Stomach (tissue), 9 donors: Measurements from ENCODE around the gene CCDC74A. TPM values are rescaled to one million over a fixed set of nuclear protein-coding genes. Genes with fewer than 3 reads are reported as not detected.
"Not testable (repeated sequence)": the region's sequence is repeated elsewhere in the genome, so short reads cannot be mapped to it uniquely, and the experiment has no call there.

ENCODE experiments used
- DNase-seq, 2 donors: peaks; one replicate each; pipeline versions ENCODE4 v3.0.0 to v3.0.0-alpha.2; 2013 to 2019
- H3K27ac ChIP-seq, 5 donors: fragments of 200-600 bp in 4 of 5; sonication (generic) in 4 of 5; one replicate each; pipeline ENCODE4 v1.5.1; 2013 to 2019; ENCODE audit warnings: mild to moderate bottlenecking in 1 of 5, moderate library complexity in 1 of 5
- H3K27me3 ChIP-seq, 3 donors: fragments of 200-600 bp; sonication (generic); one replicate each; pipeline ENCODE4 v1.5.1; 2017 to 2019; ENCODE audit warnings: mixed run types in 1 of 3
- H3K36me3 ChIP-seq, 4 donors: fragments of 200-600 bp; sonication (generic); 1 replicate in 3 of 4; 2 replicates in 1 of 4; pipeline ENCODE4 v1.5.1; 2016 to 2019
- H3K4me1 ChIP-seq, 4 donors: fragments of 200-600 bp; sonication (generic); one replicate each; pipeline ENCODE4 v1.5.1; 2016 to 2019
- H3K4me3 ChIP-seq, 4 donors: fragments of 200-600 bp; sonication (generic) in 3 of 4; one replicate each; pipeline ENCODE4 v1.5.1; 2016 to 2019; ENCODE audit warnings: mild to moderate bottlenecking in 1 of 4
- H3K9me3 ChIP-seq, 4 donors: fragments of 200-600 bp; sonication (generic); one replicate each; pipeline ENCODE4 v1.5.1; 2016 to 2019
- EP300 ChIP-seq: sonication (generic); formaldehyde crosslinking; IDR thresholded peaks from one replicate; pipeline ENCODE4 v1.6.1; 2017; ENCODE audit warnings: antibody characterized with exemption
- POLR2A ChIP-seq, 4 donors: fragments of 450-650 bp; IDR thresholded peaks; one replicate each; pipeline ENCODE4 v1.6.1; 2016; ENCODE audit warnings: antibody characterized with exemption in 4 of 4, control low read depth in 2 of 4, mild to moderate bottlenecking in 1 of 4, moderate library complexity in 1 of 4
- POLR2AphosphoS5 ChIP-seq, 3 donors: sonication (generic); formaldehyde crosslinking; IDR thresholded peaks; one replicate each; pipeline ENCODE4 v1.6.1; 2016; ENCODE audit warnings: antibody characterized with exemption in 3 of 3
- WGBS, 5 donors: extraction: QIAGEN DNeasy Blood & Tissue Kit in 3 of 5; methylation state at CpG; one replicate each; pipeline versions ENCODE4 v1.1.5 to v1.1.7; 2013 to 2018; 5-methylcytosine and 5-hydroxymethylcytosine counted together
- intact Hi-C: fragments of 100-400 bp; cut with DNase I; formaldehyde crosslinking; loops from one replicate; pipeline ENCODE4 v1.15.1; 2023; ENCODE audit warnings: low total_unique reads
- polyA plus RNA-seq, 3 donors: library from polyadenylated mRNA; stranded (reverse); fragments of 200-250 nt; gene quantifications; one replicate each; pipeline ENCODE4 v1.2.3, GENCODE V29; 2013
- total RNA-seq, 5 donors: library from RNA; depleted of rRNA; stranded (reverse); fragments of >200 nt; gene quantifications; one replicate each; pipeline versions ENCODE4 v1.1.0 to v1.2.3, GENCODE V29; 2014 to 2016
- TF ChIP-seq, protein P1 (sequence below), 7 experiments: fragments of 450-650 bp in 4 of 7; fragments of 200-600 bp in 3 of 7; sonication (generic) in 3 of 7; IDR thresholded peaks; one replicate each; pipeline ENCODE4 v1.5.1; 2016 to 2019; ENCODE audit warnings: antibody characterized with exemption in 7 of 7, control low read depth in 2 of 7, mild to moderate bottlenecking in 1 of 7
- donor health status: healthy with polysubstance abuse.
- donor health status: Bipolar disorder and iron deficiency.
- donor health status: healthy.

Gene CCDC74A
- total and polyA plus RNA-seq, 8 donors: 0.45 to 7.3 (median 3.7) TPM; not detected in 1

GRCh38 chr2:131535526-131535925, 7.8 kb downstream of the CCDC74A start:
- intact Hi-C loops: no loop called here
- H3K27me3 ChIP-seq: no peaks in the 10 kb centered on the region
- no peaks in the 10 kb centered on the region for H3K4me1 ChIP-seq
- H3K36me3 ChIP-seq: no peaks in the 10 kb centered on the region
- H3K4me3 ChIP-seq: no peak overlapping the region
- no peak for DNase-seq
- no peaks in the 10 kb centered on the region for H3K9me3 ChIP-seq
- WGBS, 5 donors: 55 to 72% (median 59%) methylated on average over 4 of the region's 4 CpGs; no CpG with 5 or more reads in 1 of the 5 donors
- no peak for TF ChIP-seq EP300
- TF ChIP-seq POLR2A (IDR thresholded peaks at IDR 0.05): no peak
- no peak for TF ChIP-seq POLR2AphosphoS5 (IDR thresholded peaks at IDR 0.05)
- TF ChIP-seq, protein P1, sequence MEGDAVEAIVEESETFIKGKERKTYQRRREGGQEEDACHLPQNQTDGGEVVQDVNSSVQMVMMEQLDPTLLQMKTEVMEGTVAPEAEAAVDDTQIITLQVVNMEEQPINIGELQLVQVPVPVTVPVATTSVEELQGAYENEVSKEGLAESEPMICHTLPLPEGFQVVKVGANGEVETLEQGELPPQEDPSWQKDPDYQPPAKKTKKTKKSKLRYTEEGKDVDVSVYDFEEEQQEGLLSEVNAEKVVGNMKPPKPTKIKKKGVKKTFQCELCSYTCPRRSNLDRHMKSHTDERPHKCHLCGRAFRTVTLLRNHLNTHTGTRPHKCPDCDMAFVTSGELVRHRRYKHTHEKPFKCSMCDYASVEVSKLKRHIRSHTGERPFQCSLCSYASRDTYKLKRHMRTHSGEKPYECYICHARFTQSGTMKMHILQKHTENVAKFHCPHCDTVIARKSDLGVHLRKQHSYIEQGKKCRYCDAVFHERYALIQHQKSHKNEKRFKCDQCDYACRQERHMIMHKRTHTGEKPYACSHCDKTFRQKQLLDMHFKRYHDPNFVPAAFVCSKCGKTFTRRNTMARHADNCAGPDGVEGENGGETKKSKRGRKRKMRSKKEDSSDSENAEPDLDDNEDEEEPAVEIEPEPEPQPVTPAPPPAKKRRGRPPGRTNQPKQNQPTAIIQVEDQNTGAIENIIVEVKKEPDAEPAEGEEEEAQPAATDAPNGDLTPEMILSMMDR (IDR thresholded peaks at IDR 0.05): no peak
- H3K27ac ChIP-seq: no peak overlapping the region

DNA sequence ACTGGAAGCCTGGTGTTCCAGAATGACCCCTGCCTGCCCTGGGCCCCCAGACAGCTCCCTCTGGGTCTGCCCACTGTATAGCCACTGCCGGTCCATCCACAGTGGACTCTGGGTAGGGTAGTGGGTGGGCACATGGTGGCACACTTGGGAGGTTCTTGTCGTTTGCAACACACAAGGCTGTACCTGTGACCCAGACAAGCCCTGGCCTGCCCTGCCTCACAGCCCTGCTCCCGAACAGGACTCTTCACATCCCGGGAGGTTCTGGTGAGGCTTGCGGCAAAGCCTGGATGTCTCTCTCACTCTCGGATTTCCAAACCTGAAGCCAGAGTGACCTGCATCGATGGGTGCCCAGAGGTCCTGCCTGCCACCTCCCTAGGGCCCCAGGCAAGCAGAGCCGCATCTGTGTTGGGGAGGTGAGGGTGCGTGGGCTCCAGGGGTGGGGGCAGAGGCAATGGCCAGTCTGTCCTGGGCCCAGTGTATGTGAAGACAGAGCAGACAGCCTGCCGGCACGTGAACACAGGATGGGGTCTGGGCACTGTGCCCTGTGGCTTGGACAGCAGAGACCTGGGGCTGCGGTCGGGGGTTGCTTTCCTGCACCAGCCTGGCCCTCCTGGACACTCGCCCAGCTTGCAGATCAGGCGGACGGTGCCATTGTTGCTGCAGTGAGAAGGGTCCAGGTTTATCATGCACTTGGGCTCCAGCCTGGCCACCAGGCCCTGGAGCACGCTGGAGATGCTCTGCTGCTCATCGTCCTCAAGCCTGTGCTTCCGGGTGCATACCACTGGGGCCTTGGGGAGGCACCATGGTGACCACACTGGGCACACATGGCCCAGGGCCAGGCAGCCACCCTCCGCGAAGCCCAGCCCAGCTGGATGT, 8.5 kb downstream of the CCDC74A start:
- H3K36me3 ChIP-seq, H3K27ac ChIP-seq, DNase-seq, H3K9me3 ChIP-seq, intact Hi-C loops, H3K4me1 ChIP-seq, H3K4me3 ChIP-seq, H3K27me3 ChIP-seq: not testable (repeated sequence)
- 79 to 88% (median 81%) methylated on average over 9 to 20 of the region's 21 CpGs for WGBS, 5 donors

DNA sequence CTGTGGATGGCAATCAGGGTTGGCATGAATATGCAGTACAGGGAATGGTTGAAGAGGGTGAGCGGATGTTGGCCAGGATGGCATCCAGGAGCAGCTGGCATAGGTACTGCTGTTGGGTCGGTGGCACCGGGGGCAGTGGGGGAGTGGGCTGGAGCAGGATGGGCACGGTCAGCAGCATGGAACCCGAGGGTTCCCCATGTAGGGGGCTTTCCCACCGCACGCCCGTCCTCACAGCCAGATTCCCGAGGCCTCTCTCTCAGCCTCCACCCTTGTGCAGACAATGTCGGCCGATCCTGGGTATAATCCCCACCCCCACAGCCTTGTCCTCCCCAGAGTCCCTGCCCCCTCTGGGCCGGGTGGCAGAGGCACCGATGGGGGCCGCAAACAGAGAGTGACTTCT, 9.2 kb downstream of the CCDC74A start:
- not testable (repeated sequence) for H3K36me3 ChIP-seq

GRCh38 chr2:131538856-131539255, 11.2 kb downstream of the CCDC74A start:
- H3K27ac ChIP-seq, H3K27me3 ChIP-seq, DNase-seq, H3K4me1 ChIP-seq, H3K9me3 ChIP-seq, H3K4me3 ChIP-seq, intact Hi-C loops, H3K36me3 ChIP-seq: not testable (repeated sequence)
- WGBS, 5 donors: 89 to 93% (median 92%) methylated on average over 13 of the region's 13 CpGs

More for the DNA sequence above, 9.2 kb downstream of the CCDC74A start:
- 88 to 96% (median 91%) methylated on average over 12 to 14 of the region's 14 CpGs for WGBS, 5 donors
- H3K4me3 ChIP-seq, DNase-seq, H3K27me3 ChIP-seq, H3K9me3 ChIP-seq, H3K27ac ChIP-seq, intact Hi-C loops, H3K4me1 ChIP-seq: not testable (repeated sequence)

DNA sequence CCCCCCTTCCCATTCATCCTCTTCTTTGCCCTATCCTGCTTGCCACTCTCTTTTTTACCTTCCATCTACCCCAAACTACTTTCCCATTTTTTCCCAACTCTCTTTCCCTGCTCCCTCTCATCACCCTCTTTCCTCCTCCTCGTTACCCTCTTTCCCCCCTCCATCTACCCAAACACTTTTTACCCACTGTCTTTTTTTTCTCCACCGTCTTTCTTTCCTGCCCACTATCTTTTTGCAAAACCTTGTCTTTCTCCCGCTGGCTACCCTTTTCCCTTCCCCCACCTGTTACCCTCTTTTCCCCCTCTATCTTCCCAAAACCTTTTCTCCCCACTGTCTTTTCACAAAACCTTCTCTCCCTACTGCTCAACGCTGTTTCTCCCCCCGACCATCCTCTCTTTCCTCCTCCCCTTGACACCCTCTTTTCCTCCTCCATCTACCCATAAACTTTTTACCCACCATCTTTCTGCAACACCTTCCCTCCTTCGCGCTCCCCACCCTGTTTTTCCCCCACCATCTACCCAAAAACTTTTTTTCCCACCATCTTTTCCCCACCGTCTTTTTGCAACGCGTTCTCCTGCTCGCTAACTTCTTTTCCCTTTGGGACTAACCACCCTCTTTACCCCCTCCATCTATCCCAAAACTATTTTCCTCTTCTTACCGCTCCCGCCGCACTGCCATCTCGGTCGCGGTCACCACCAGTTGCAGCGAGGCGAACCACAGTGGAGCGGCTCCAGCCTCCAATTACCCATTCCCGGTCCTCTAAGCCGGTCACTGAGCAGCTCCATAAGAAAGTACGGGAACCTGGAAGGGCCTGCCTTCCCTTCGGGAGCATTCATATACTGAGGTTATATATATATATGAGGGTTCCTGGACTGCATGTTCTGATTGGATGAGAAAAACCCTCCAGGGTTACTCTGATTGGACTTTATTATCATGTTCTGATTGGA, 15.0 kb downstream of the CCDC74A start:
- H3K27me3 ChIP-seq: no peaks in the 10 kb centered on the region
- H3K4me3 ChIP-seq: no peak overlapping the region
- WGBS, 5 donors: 90 to 93% (median 92%) methylated on average over 24 of the region's 24 CpGs
- intact Hi-C loops: no loop called here
- no peaks in the 10 kb centered on the region for H3K36me3 ChIP-seq
- H3K4me1 ChIP-seq: no peaks in the 10 kb centered on the region
- TF ChIP-seq, protein P1 (IDR thresholded peaks at IDR 0.05): no peak
- TF ChIP-seq EP300 (no peak), POLR2AphosphoS5 (IDR thresholded peaks at IDR 0.05) (no peak), POLR2A (IDR thresholded peaks at IDR 0.05) (no peak)
- DNase-seq: no peak
- no peak overlapping the region for H3K27ac ChIP-seq
- H3K9me3 ChIP-seq: no peaks in the 10 kb centered on the region
